Right cardiac atrium (tissue), 5 donors: Measurements from ENCODE around the gene CLCN7. TPM values are rescaled to one million over a fixed set of nuclear protein-coding genes. Genes with fewer than 3 reads are reported as not detected.

Experiments used
- ATAC-seq, 2 donors: fragments of 200-7000 bp; cut with Tn5 transposase; one replicate each; pipeline versions ENCODE4 v1.8.0 to v1.9.1; 2020; ENCODE audit warnings: moderate library complexity in 2 of 2, mild to moderate bottlenecking in 1 of 2
- DNase-seq, 3 donors: peaks; one replicate each; pipeline ENCODE4 v3.0.0-alpha.2; 2020
- H3K27ac ChIP-seq: one replicate; pipeline ENCODE4 v1.5.1; 2013; ENCODE audit warnings: mild to moderate bottlenecking, low read length, control low read depth, moderate library complexity
- H3K27me3 ChIP-seq: one replicate; pipeline ENCODE4 v1.6.1; 2013; ENCODE audit not compliant: control insufficient read depth, insufficient read depth
- H3K4me1 ChIP-seq: one replicate; pipeline ENCODE4 v1.6.1; 2013; ENCODE audit warnings: low read length; ENCODE audit not compliant: control insufficient read depth, insufficient read depth
- H3K4me3 ChIP-seq: one replicate; pipeline ENCODE4 v1.5.1; 2013; ENCODE audit warnings: low read length, control low read depth
- H3K9me3 ChIP-seq: one replicate; pipeline ENCODE4 v1.6.1; 2013; ENCODE audit warnings: low read length; ENCODE audit not compliant: control insufficient read depth
- WGBS: extraction: QIAGEN DNeasy Blood & Tissue Kit; methylation state at CpG from one replicate; pipeline ENCODE4 v1.1.7; 2013; 5-methylcytosine and 5-hydroxymethylcytosine counted together
- intact Hi-C, 4 donors: fragments of 100-400 bp; cut with DNase I; formaldehyde crosslinking; loops; one replicate each; pipeline versions ENCODE4 v1.11.0 to v1.14.0; 2022 to 2023
- polyA plus RNA-seq: library from polyadenylated mRNA; stranded (reverse); fragments of 200-250 nt; gene quantifications from one replicate; pipeline ENCODE4 v1.2.3, GENCODE V29; 2013
- total RNA-seq, 4 donors: library from RNA; stranded (reverse); fragmentation: NEBNext Ultra II Directional; extraction: Animal tissue kit (Norgen Biotek cat#: 25700); gene quantifications; one replicate each; pipeline ENCODE4 v1.2.1, GENCODE V29; 2021
- donor health status: healthy with polysubstance abuse.
- donor health status: DM: no; HTN: yes; CAD: no.
- donor health status: DM: no; HTN: no; CAD: no.
- donor health status: DM: no; HTN: yes; CAD: no; lungs with severe emphysema.
- donor health status: DM: yes; HTN: yes; CAD: no.

CLCN7 gene
- total and polyA plus RNA-seq, 5 donors = 32.9 to 54.8 (median 47.7) TPM

GRCh38 chr16:1432388-1433262 is 42.2 kb downstream of the CLCN7 start:
- DNase-seq = peak in 1 of 3 donors; percentile 64
- intact Hi-C loops = no loop called here

GRCh38 chr16:1431497-1432270 is 43.1 kb downstream of the CLCN7 start:
- Histone ChIP-seq H3K9me3 (no peaks in the 10 kb centered on the region), H3K4me1 (no peaks in the 10 kb centered on the region), H3K27me3 (no peaks in the 10 kb centered on the region), H3K27ac (no peak overlapping the region), H3K4me3 (no peak overlapping the region)
- DNase-seq (no peak), ATAC-seq (no peak)
- intact Hi-C loops = no loop called here
- 78% methylated on average over 20 of the region's 20 CpGs for WGBS

More at GRCh38 chr16:1432388-1433262, 42.2 kb downstream of the CLCN7 start:
- Histone ChIP-seq H3K27me3 (no peaks in the 10 kb centered on the region), H3K27ac (no peak overlapping the region), H3K4me3 (no peak overlapping the region), H3K9me3 (no peaks in the 10 kb centered on the region), H3K4me1 (no peaks in the 10 kb centered on the region)
- 69% methylated on average over 63 of the region's 63 CpGs for WGBS
- no peak for ATAC-seq

- no peak for ATAC-seq
- Histone ChIP-seq H3K9me3 (no peaks in the 10 kb centered on the region), H3K27me3 (no peaks in the 10 kb centered on the region), H3K4me3 (no peak within 1 kb of the TSS), H3K4me1 (no peaks in the 10 kb centered on the region), H3K27ac (no peak within 1 kb of the TSS)
- WGBS = 44% methylated on average over 35 of the region's 35 CpGs
- no peak for DNase-seq
- intact Hi-C loops = no loop called here
Measured at GRCh38 chr16:1430759-1431496, 43.9 kb downstream of the CLCN7 start, which contains the start of gene PERCC1. TSS of gene PERCC1 (plus strand) at chr16:1431078. CDS start at chr16:1432594, 1,516 bp downstream.

GRCh38 chr16:1430214-1430758 is 44.5 kb downstream of the CLCN7 start:
- no peaks in the 10 kb centered on the region for H3K4me1 ChIP-seq
- H3K9me3 ChIP-seq = no peaks in the 10 kb centered on the region
- H3K27me3 ChIP-seq = no peaks in the 10 kb centered on the region
- no peak overlapping the region for H3K4me3 ChIP-seq
- ATAC-seq (no peak), DNase-seq (no peak)
- H3K27ac ChIP-seq = no peak overlapping the region
- intact Hi-C loops = no loop called here
- 57% methylated on average over 14 of the region's 14 CpGs for WGBS

- H3K9me3 ChIP-seq = no peaks in the 10 kb centered on the region
- no peak overlapping the region for H3K4me3 ChIP-seq
- 89% methylated on average over 13 of the region's 13 CpGs for WGBS
- H3K27me3 ChIP-seq = no peaks in the 10 kb centered on the region
- no peak overlapping the region for H3K27ac ChIP-seq
- H3K4me1 ChIP-seq = no peaks in the 10 kb centered on the region
- intact Hi-C loops = no loop called here
- ATAC-seq (no peak), DNase-seq (no peak)
Measured at GRCh38 chr16:1429631-1430030, 45.2 kb downstream of the CLCN7 start.

GRCh38 chr16:1429012-1429411 is 45.8 kb downstream of the CLCN7 start:
- H3K4me3 ChIP-seq = no peak overlapping the region
- intact Hi-C loops = no loop called here
- WGBS = 87% methylated on average over 11 of the region's 11 CpGs
- ATAC-seq (peak; percentile 2 to 5), DNase-seq (no peak)
- H3K27ac ChIP-seq = no peak overlapping the region
- no peaks in the 10 kb centered on the region for H3K27me3 ChIP-seq
- H3K4me1 ChIP-seq = no peaks in the 10 kb centered on the region
- no peaks in the 10 kb centered on the region for H3K9me3 ChIP-seq

- intact Hi-C loops = no loop called here
- no peaks in the 10 kb centered on the region for H3K27me3 ChIP-seq
- WGBS = 19% methylated on average over 21 of the region's 21 CpGs
- no peak overlapping the region for H3K4me3 ChIP-seq
- H3K4me1 ChIP-seq = no peaks in the 10 kb centered on the region
- ATAC-seq (peak in 1 of 2 donors; percentile 32), DNase-seq (peak in 1 of 3 donors; percentile 86)
- no peak overlapping the region for H3K27ac ChIP-seq
- H3K9me3 ChIP-seq = no peaks in the 10 kb centered on the region
Measured at GRCh38 chr16:1428511-1428910, 46.3 kb downstream of the CLCN7 start.

GRCh38 chr16:1427473-1428461 is 47.1 kb downstream of the CLCN7 start:
- Histone ChIP-seq H3K27ac (no peak overlapping the region), H3K27me3 (no peaks in the 10 kb centered on the region), H3K4me3 (no peak overlapping the region), H3K9me3 (no peaks in the 10 kb centered on the region), H3K4me1 (no peaks in the 10 kb centered on the region)
- DNase-seq (no peak), ATAC-seq (no peak)
- intact Hi-C loops = no loop called here
- 85% methylated on average over 53 of the region's 53 CpGs for WGBS

- Histone ChIP-seq H3K4me3 (no peak overlapping the region), H3K27ac (no peak overlapping the region), H3K4me1 (no peaks in the 10 kb centered on the region), H3K27me3 (no peaks in the 10 kb centered on the region), H3K9me3 (no peaks in the 10 kb centered on the region)
- DNase-seq (no peak), ATAC-seq (no peak)
- WGBS = 70% methylated on average over 42 of the region's 42 CpGs
- intact Hi-C loops = no loop called here
Measured at GRCh38 chr16:1426734-1427471, 47.9 kb downstream of the CLCN7 start.
